ENCODE measurements around the gene OR52A1. TPM values are rescaled to one million over a fixed set of nuclear protein-coding genes. Genes with fewer than 3 reads are reported as not detected.

OR52A1 gene
- total RNA-seq, 2 donors from 2014 or later: not detected

GRCh38 chr11:5131584-5132335, 22.8 kb downstream of the OR52A1 start:
- no peak overlapping the region for H3K4me3 ChIP-seq
- no peaks in the 10 kb centered on the region for H3K36me3 ChIP-seq
- intact Hi-C loops (cut with DNase I): no loop called here
- no peaks in the 10 kb centered on the region for H3K9me3 ChIP-seq
- no peak overlapping the region for H3K9ac ChIP-seq (ENCODE audit: low read depth in 2 of 2, low read length in 2 of 2)
- H3K4me1 ChIP-seq: no peaks in the 10 kb centered on the region
- TF ChIP-seq CTCF (IDR thresholded peaks at IDR 0.05): no peak
- no peak overlapping the region for H3K27ac ChIP-seq
- no peak for DNase-seq
- H3K27me3 ChIP-seq: no peaks in the 10 kb centered on the region

GRCh38 chr11:5129457-5129877, 25.1 kb downstream of the OR52A1 start:
- no peaks in the 10 kb centered on the region for H3K36me3 ChIP-seq
- intact Hi-C loops (cut with DNase I): loop anchor here (5.0 to 10.0 kb wide), 2 partner anchors 255 to 678 kb away; partner anchors contain the start of genes OR51M1 and OR52N2
- H3K9ac ChIP-seq (ENCODE audit: low read depth in 2 of 2, low read length in 2 of 2): no peak overlapping the region
- no peak for TF ChIP-seq CTCF (IDR thresholded peaks at IDR 0.05)
- no peak for DNase-seq
- no peak overlapping the region for H3K4me3 ChIP-seq
- no peaks in the 10 kb centered on the region for H3K9me3 ChIP-seq
- no peaks in the 10 kb centered on the region for H3K4me1 ChIP-seq
- H3K27me3 ChIP-seq: no peaks in the 10 kb centered on the region
- H3K27ac ChIP-seq: no peak overlapping the region

GRCh38 chr11:5124891-5125620, 29.5 kb downstream of the OR52A1 start:
- no peak for DNase-seq
- Histone ChIP-seq H3K4me1 (no peaks in the 10 kb centered on the region), H3K27ac (no peak overlapping the region), H3K4me3 (no peak overlapping the region), H3K36me3 (no peaks in the 10 kb centered on the region), H3K9ac (ENCODE audit: low read depth in 2 of 2, low read length in 2 of 2) (no peak overlapping the region), H3K27me3 (no peaks in the 10 kb centered on the region), H3K9me3 (no peaks in the 10 kb centered on the region)
- no peak for TF ChIP-seq CTCF (IDR thresholded peaks at IDR 0.05)
- intact Hi-C loops (cut with DNase I): loop anchor here (5.0 to 10.0 kb wide), 2 partner anchors 260 to 682 kb away; partner anchors contain the start of genes OR51M1 and OR52N2

- no peaks in the 10 kb centered on the region for H3K36me3 ChIP-seq
- peak; percentile 81 for TF ChIP-seq CTCF (IDR thresholded peaks at IDR 0.05)
- H3K9me3 ChIP-seq: no peaks in the 10 kb centered on the region
- H3K4me1 ChIP-seq: no peaks in the 10 kb centered on the region
- intact Hi-C loops (cut with DNase I): loop anchor here (10.0 kb wide), 1 partner anchor 261 kb away; the partner anchor contains the start of gene OR51M1
- peak; percentile 65 for DNase-seq
- H3K9ac ChIP-seq (ENCODE audit: low read depth in 2 of 2, low read length in 2 of 2): no peak overlapping the region
- H3K4me3 ChIP-seq: no peak overlapping the region
- H3K27me3 ChIP-seq: no peaks in the 10 kb centered on the region
- no peak overlapping the region for H3K27ac ChIP-seq
Measured at GRCh38 chr11:5123802-5124521, 30.6 kb downstream of the OR52A1 start.

- Histone ChIP-seq H3K9me3 (no peaks in the 10 kb centered on the region), H3K9ac (ENCODE audit: low read depth in 2 of 2, low read length in 2 of 2) (no peak overlapping the region), H3K4me3 (no peak overlapping the region), H3K36me3 (no peaks in the 10 kb centered on the region), H3K27ac (no peak overlapping the region), H3K27me3 (no peaks in the 10 kb centered on the region), H3K4me1 (no peaks in the 10 kb centered on the region)
- no peak for TF ChIP-seq CTCF (IDR thresholded peaks at IDR 0.05)
- intact Hi-C loops (cut with DNase I): no loop called here
- no peak for DNase-seq
Measured at GRCh38 chr11:5118893-5119292, 35.7 kb downstream of the OR52A1 start.
